Osteoblast (primary cell): ENCODE data around the gene CRLF2. TPM values are rescaled to one million over a fixed set of nuclear protein-coding genes. Genes with fewer than 3 reads are reported as not detected.

Experiments used
- DNase-seq: peaks from one replicate; pipeline ENCODE4 v3.0.0; 2011; ENCODE audit warnings: low spot score, mixed read lengths; ENCODE audit not compliant: insufficient read length; ENCODE audit errors: missing footprints
- H2AFZ ChIP-seq: 2 replicates; pipeline ENCODE4 v1.6.0; 2011; ENCODE audit warnings: mild to moderate bottlenecking, low read length
- H3K27ac ChIP-seq: 2 replicates; pipeline ENCODE4 v1.5.1; 2011; ENCODE audit warnings: mild to moderate bottlenecking, low read depth, low read length, moderate library complexity
- H3K27me3 ChIP-seq: 2 replicates; pipeline ENCODE4 v1.6.0; 2012; ENCODE audit warnings: mild to moderate bottlenecking, control low read depth, inconsistent platforms, low read length, moderate library complexity; ENCODE audit not compliant: insufficient read depth
- H3K36me3 ChIP-seq: 2 replicates; pipeline ENCODE4 v1.5.1; 2011; ENCODE audit warnings: mild to moderate bottlenecking, low read length, control low read depth, moderate library complexity; ENCODE audit not compliant: insufficient read depth
- H3K4me1 ChIP-seq: 2 replicates; pipeline ENCODE4 v1.5.1; 2011; ENCODE audit warnings: mild to moderate bottlenecking, low read length, control low read depth, moderate library complexity; ENCODE audit not compliant: insufficient read depth
- H3K4me2 ChIP-seq: 2 replicates; pipeline ENCODE4 v1.6.0; 2011; ENCODE audit warnings: mild to moderate bottlenecking, low read length; ENCODE audit not compliant: insufficient read depth
- H3K4me3 ChIP-seq: fragments of 200-600 bp; sonication (generic); 3 replicates; pipeline ENCODE4 v1.5.1; 2012; ENCODE audit warnings: mild to moderate bottlenecking, low read length, inconsistent platforms; ENCODE audit not compliant: insufficient read depth
- H3K79me2 ChIP-seq: 2 replicates; pipeline ENCODE4 v1.6.0; 2012; ENCODE audit warnings: mild to moderate bottlenecking, low read length, control low read depth, inconsistent platforms; ENCODE audit not compliant: insufficient read depth
- H3K9me3 ChIP-seq: 2 replicates; pipeline ENCODE4 v1.5.1; 2011; ENCODE audit warnings: low read depth, low read length, control low read depth
- H4K20me1 ChIP-seq: 2 replicates; pipeline ENCODE4 v1.6.0; 2012; ENCODE audit warnings: mild to moderate bottlenecking, low read length, control low read depth; ENCODE audit not compliant: insufficient read depth
- CTCF ChIP-seq: IDR thresholded peaks from 2 replicates; pipeline ENCODE4 v1.5.1; 2011; ENCODE audit warnings: mild to moderate bottlenecking, low read depth, low read length, moderate library complexity; ENCODE audit errors: extremely low read depth
- total RNA-seq: library from RNA; depleted of rRNA; stranded (reverse); fragments of >200 nt; gene quantifications from 2 replicates; pipeline ENCODE4 v1.2.3, GENCODE V29; 2012

Gene CRLF2
- total RNA-seq, 1 donor = 1.1 TPM

GRCh38 chrX:1167918-1168481, 44.4 kb downstream of the CRLF2 start:
- H3K4me2 ChIP-seq = no peak overlapping the region

GRCh38 chrX:1167466-1167865, 45.0 kb downstream of the CRLF2 start:
- H3K4me1 ChIP-seq = no peaks in the 10 kb centered on the region
- H3K27ac ChIP-seq = no peak overlapping the region
- no peaks in the 10 kb centered on the region for H3K79me2 ChIP-seq
- no peaks in the 10 kb centered on the region for H3K27me3 ChIP-seq
- no peak overlapping the region for H2AFZ ChIP-seq
- no peaks in the 10 kb centered on the region for H3K36me3 ChIP-seq
- no peak for TF ChIP-seq CTCF
- no peak overlapping the region for H3K4me2 ChIP-seq
- no peaks in the 10 kb centered on the region for H4K20me1 ChIP-seq
- DNase-seq = no peak
- no peaks in the 10 kb centered on the region for H3K9me3 ChIP-seq
- H3K4me3 ChIP-seq = no peak overlapping the region

More at GRCh38 chrX:1167918-1168481, 44.4 kb downstream of the CRLF2 start:
- no peak for DNase-seq
- Histone ChIP-seq H2AFZ (no peak overlapping the region), H3K79me2 (no peaks in the 10 kb centered on the region), H4K20me1 (no peaks in the 10 kb centered on the region), H3K4me1 (no peaks in the 10 kb centered on the region), H3K27me3 (no peaks in the 10 kb centered on the region), H3K4me3 (no peak overlapping the region), H3K36me3 (no peaks in the 10 kb centered on the region), H3K9me3 (no peaks in the 10 kb centered on the region), H3K27ac (no peak overlapping the region)
- TF ChIP-seq CTCF = no peak

- Histone ChIP-seq H3K36me3 (no peaks in the 10 kb centered on the region), H3K9me3 (no peaks in the 10 kb centered on the region), H3K79me2 (no peaks in the 10 kb centered on the region), H3K27ac (no peak overlapping the region), H4K20me1 (no peaks in the 10 kb centered on the region), H3K4me3 (no peak overlapping the region), H3K4me2 (no peak overlapping the region), H3K27me3 (no peaks in the 10 kb centered on the region), H2AFZ (no peak overlapping the region), H3K4me1 (no peaks in the 10 kb centered on the region)
- DNase-seq = peak; percentile 29
- no peak for TF ChIP-seq CTCF
These were observed 46.8 kb downstream of the CRLF2 start for GRCh38 chrX:1165535-1166196.

- no peak for TF ChIP-seq CTCF
- no peaks in the 10 kb centered on the region for H3K79me2 ChIP-seq
- no peak overlapping the region for H3K4me2 ChIP-seq
- no peaks in the 10 kb centered on the region for H4K20me1 ChIP-seq
- peak; percentile 36 for DNase-seq
- H3K4me3 ChIP-seq = no peak overlapping the region
- no peaks in the 10 kb centered on the region for H3K36me3 ChIP-seq
- H3K27ac ChIP-seq = no peak overlapping the region
- H2AFZ ChIP-seq = no peak overlapping the region
- H3K4me1 ChIP-seq = no peaks in the 10 kb centered on the region
- H3K9me3 ChIP-seq = no peaks in the 10 kb centered on the region
- H3K27me3 ChIP-seq = no peaks in the 10 kb centered on the region
These were observed 47.8 kb downstream of the CRLF2 start for GRCh38 chrX:1164322-1165288.
